HG03378 (cell line): ENCODE results near the gene CBFA2T3.

Source experiments
- ATAC-seq: cut with Tn5 transposase; IDR thresholded peaks from one replicate; pipeline ENCODE4 v1.9.1; 2021; ENCODE audit warnings: mild to moderate bottlenecking, moderate library complexity; ENCODE audit not compliant: unreplicated experiment

Gene CBFA2T3

DNA sequence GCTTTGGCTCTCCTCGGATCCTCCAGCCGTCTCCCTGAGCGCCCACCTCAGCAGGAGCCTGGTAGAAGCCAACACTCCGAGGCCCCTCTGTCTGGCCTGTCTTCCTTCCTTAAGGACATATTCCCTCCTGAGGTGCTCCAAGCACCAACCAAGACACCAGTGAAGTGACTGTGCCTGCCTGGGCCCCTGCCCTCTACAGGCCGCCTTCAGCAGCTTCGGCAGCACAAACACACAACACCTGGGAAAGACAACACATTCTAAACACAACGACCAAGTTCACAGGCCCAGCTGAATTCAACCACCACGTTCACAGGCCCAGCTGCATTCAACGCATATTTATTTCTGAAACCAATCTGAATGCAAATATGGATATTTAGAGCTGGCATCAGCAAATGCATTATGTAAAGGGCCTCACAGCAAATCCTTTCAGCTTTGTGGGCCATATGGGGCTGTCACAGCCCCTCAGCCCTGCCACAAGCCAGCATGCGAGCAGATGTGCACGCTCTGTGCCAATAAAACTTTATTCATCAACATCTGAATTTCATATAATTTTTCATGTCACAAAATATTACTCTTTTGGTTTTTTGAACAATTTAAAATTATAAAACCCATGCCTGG, 132.5 kb downstream of the CBFA2T3 start:
- no peak for ATAC-seq

DNA sequence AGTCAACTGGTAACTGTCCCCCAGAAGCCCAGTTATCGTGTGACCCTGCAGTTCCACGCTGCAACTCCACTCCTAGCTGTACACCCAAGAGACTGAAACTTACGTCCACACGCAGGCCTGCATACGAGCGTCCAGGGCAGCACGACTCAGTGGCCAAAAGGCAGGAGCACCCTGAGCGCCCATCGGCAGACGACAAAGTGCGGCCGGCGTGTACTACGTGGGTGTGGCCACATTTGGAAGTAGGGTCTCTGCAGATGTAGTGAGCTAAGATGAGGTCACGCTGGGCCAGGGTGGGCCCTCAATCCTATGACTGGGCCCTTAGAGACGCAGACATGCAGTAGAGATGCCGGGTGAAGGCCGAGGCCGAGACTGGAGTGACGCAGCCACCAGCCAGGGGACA, 133.8 kb downstream of the CBFA2T3 start:
- ATAC-seq, result no peak

DNA sequence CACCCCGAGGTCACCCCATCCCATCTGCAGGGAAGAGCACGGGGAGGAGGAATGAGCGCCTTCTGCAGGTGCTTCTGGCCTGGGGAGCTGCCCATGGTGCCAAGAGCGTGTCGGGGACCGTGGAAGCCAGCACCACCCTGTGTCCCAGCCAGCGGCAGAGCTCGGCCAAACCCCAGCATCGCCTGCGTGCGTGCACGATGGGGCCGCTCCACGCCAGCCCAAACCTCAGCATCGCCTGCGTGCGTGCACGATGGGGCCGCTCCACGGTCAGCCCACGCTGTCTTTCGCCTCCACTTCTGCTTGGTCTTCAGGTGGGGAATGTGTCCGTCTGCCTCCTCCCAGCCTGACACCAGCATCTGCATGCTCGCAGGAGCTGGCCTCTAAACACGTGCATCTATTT, 134.2 kb downstream of the CBFA2T3 start:
- ATAC-seq, result no peak

DNA sequence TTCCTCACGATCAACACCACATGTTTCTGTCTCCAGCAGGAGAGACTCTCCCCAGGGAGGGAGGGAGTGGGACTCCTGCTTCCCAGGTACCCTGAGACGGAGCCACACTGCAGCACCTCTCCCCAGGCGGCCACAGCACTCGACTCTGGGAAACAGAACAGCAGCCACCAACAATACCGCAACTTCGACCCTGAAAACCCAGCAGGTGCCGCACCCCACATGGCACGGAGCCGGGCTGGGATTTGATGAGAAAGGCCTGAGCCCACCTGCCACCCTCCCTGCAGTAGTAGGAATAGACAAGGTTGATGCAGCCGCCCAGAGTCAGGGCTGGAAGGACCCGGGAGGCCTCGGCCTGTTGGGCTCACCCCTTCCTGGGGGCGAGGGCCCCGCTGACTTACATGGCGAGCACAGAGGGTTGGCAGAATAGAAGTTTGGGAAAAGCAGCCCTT, 134.7 kb downstream of the CBFA2T3 start:
- ATAC-seq, result no peak

DNA sequence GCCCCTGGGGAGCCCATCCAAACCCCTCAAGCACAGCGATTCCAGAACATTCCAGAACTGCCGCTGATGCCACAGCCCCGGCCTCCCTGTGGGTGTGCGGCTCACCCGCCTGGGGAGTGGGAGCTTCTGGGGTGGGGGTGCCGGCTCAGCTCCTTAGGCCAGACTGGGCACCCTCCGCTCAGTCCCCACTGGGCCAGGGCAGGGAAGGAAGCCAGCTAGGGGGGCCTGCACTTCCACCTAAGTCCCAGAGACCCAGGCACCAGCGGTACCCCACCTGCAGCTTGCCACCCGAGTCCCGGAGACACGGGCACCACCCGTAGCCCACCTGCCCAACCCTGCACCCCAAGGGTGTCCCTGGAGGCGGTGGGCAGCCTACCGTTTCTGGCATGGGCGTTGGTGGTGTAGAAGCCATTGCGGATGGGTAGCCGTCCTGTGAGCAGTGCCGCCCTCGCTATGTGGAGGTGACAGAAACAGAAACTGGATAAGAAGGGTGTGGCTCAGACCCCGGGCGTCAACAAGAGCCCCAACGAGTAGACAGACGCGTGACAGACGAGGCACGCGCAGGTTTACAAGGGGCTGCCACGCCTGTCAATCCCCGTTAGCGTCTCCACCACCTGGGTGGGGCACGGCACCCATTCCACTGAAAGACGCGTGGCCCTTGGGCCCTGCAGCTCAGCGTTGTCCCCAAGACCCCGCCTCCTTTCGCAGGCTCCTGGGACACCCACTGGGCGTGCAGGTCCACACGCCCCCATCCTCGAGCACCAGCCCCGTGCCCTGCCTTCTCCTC, 135.3 kb downstream of the CBFA2T3 start:
- no peak for ATAC-seq

DNA sequence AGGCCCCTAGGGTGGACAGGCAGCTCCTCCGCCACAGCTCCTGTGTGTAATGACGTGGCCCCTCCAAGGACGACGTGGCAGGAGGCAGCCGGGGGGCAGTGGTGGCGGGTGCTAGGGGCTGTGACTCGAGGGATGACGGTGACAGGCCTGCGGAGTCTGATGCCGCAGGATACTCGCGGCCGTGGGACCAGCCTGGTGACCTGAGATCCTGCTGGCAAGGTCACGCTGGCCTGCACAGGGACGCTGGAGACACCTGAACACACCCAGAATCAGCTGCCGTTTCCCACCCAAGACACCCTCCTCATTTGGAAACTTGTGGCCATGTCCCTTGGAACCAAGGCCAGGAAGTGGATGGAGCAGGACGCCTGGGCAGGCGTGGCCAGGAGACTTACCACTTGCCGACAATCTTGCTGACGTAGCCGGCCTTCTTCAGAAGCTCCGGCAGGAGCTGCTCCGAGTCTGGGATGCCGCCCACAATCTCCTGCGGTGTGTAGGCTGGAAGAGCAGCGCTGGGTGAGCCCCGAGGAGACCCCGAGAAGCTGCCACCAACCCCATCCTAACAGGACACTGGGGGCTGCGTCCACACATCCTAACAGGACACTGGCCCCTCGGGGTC, 136.3 kb downstream of the CBFA2T3 start:
- no peak for ATAC-seq

DNA sequence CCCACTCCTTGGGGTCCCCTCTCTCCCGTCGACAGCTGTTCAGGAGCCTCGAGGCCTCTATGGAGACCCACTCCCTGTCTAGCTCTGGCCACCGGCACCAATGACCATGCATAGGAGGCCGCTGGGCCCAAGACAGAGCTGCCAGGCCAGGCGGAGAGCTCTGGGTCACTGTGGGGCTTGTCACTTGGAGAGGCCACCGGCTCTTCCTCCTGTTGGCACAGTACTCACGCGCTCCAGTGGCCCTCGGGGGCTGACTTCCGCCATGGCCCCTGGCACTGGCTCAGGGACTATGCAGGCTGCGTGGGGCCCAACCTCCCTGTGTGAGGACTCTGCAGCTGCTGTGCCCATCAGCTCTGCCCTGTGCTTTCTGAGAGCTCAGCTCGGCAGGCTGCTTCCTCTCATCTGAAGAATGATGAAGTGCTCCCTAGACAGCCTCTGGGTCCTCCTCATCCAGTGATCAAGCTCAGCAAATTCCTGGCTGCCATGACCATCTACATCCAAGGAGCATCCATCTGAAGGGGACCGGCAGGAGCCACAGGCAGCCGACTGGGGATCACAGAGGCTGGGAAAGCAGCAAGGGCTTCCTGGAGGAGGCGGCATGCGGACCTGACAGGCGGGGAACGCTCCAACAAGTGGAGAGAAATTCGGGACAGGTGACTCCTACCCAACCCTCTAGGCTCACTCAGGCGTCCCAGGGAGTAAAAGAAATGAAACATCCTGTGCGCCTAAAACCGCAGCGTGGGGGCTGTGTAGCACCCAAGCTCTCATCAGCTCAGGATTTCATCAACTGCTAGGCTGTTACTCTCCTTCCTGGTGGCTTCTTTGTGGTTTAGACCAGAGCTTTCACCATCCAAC, 137.0 kb downstream of the CBFA2T3 start:
- no peak for ATAC-seq

DNA sequence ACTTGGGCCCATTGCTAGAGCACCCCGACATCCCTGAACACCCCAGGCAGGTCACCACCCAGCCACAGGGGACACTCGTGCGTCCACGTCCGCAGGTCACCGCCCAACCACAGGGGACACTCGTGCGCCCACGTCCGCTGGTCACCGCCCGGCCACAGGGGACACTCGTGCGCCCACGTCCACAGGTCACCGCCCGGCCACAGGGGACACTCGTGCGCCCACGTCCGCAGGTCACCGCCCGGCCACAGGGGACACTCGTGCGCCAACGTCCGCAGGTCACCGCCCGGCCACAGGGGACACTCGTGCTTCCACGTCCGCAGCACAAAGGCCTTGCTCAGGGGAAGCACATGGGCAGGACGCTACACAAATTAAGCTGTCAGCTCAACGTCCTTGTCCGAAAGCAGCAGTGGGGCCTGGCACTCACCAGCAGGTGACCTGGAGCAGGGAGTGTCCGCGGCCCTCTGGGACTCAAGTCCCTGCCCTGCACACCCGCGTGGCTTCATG, 137.9 kb downstream of the CBFA2T3 start:
- ATAC-seq, result no peak

DNA sequence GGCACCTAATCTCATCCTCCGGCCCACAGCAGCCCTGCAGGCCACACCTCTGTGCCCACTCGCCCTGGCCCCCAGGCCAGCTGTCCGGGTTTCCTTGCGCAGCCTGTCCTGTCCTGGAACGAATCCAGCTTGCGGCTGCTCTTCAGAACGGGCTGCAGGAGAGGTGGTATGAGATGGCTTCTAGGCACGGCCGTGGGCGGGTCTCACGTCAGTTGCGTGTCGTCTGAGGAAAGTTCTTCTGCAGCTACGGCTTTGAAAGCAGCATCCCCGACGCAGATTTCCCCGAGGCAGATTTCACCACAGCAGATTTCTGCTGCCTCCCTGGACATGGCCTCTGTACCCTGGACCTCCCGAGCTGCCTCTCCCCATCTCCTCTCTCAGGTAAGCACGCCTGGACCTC, 138.4 kb downstream of the CBFA2T3 start:
- no peak for ATAC-seq

DNA sequence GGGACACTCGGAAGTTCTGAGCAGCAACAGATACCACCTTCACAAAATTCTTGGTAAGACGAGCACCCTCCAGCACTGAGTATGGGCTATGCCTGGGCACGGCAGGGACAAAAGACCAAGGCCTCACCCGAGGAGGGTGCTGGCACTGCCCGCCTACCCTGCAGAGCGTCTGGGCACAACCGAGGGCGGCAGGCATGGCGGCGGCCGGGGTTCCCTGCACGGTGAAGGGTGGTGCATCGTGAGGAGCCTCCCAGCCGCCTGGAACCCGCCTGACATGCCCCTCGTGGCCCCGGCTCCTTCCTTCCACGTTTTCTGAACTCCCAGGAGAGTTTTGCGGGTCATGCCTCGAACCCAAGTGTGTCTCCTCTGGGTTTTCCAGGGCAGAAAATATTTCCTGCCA, 139.2 kb downstream of the CBFA2T3 start:
- no peak for ATAC-seq

DNA sequence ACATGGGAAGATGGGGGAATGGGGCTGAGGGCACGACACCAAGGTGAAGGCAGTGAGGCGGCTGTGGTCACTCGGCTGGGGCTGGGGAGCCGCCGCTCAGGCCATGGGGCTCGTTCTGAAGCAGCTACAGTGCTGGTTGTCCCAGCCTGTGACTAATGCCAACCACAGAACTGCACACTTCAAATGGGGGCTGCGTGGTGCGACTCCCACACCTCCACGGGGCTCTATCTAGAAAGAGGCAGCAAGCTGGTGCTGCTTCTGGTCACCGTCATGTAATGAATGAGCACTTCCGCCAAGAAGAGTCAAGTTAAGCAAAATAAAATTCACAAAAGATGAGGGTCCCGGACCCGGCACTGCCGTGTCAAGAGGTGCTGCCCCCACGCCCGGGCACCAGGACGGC, 140.2 kb downstream of the CBFA2T3 start:
- ATAC-seq, result no peak

DNA sequence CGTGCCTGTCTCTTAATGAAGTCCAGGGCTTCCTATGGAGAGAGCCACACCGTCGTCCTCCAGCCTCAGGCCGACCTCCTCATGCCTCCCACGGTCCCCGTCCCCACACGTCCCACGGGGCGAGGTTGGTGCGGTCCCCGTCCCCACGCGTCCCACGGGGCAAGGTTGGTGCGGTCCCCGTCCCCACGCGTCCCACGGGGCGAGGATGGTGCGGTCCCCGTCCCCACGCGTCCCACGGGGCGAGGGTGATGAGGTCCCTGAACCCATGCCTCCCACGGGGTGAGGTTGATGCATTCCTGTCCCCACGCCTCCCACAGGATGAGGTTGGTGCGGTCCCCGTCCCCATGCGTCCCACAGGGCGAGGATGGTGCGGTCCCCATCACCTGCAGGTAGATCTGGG, 141.2 kb downstream of the CBFA2T3 start:
- no peak for ATAC-seq

DNA sequence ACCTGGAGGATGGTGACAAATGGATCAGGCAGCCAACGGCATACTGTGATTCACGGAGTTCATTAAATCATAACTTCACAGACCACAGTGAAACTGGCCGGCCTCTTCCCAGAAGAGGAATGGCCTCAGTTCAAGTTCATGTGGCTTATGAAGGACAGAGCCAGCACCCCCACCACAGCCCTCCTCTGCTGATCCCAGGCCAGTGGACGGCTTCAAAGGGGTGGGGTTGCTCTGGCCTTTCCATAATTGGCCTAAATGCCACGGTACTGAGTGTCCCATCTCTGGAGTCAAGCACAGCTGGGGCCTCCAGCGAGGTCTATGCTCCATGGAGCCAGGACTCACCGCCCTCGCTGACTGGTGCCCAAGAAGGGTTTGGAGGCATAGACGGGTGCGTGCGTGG, 141.6 kb downstream of the CBFA2T3 start:
- ATAC-seq, result no peak

DNA sequence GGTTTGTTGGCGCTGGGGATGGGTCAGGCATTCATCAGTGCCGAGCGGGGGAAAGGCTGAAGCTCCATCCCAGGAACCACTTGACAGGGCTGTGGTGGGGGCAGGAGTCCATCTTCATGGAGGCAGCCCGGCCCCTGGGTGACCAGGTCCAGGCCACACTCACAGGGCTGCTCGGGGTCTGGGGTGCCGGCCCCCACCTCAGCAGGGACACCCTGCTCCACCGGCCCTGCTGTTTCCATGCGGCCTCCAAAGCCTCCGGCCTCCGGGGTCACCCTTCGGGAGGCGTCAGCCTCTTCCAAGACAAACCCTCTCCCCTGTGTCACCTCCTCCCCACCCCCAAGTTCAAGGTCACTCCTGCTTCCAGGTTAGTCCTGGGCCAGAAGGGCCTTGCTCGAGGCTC, 142.3 kb downstream of the CBFA2T3 start:
- ATAC-seq, result no peak

DNA sequence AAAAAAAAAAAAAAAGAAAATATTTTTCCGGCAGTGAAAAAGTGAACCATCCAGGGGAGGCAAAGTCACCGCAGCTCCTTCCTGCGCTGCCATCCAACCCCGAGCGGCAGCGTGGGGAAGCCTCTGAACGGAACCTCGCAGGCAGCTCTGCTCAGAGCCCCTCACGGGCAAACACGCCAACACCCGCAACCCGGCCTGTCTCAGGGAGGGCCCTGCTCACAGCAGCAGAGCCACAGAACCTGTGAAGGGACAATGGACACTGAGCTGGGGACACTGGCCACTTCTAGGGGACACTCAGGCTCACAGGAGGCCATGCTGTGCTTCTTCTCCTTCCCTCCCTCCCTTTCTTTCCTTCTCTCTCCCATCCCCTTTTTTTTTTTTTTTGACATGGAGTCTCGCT, 143.9 kb downstream of the CBFA2T3 start:
- no peak for ATAC-seq

DNA sequence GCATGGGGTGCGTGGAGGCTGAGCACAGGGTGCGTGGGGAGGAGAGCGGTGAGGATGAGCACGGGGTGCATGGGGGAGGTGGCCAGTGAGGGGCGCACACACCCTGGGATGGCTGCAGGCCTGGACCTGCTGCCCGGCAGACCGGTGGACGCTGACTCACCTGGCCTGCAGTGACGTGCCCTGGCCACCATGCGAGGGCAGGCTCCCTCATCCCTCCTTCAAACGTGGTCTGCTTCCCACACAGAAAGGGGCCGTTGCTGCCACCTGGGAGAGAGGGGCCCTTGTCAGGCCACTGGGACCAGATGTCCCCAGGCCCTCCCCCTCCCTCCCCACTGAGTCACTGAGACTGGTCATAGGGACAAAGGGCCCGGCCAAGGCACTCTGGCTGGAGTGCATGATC, 145.2 kb downstream of the CBFA2T3 start:
- no peak for ATAC-seq

DNA sequence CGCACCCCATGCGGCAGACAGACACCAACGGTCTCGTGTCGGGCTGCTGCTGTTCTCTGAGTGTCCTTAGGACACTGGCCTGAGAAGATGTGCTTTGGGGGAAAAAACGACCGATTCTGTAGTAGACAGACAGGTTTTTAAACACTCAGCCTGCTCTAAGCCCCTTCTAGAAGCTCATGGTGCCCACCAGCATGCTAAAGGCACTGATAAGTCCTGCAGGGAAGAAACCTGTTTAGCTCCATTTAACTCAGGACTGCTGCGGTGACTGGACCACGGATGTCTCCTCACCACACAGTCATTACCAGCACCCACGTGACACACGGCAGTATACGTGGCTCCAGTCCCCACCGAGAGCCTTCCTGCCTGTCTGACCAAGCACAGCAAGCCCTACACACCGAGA, 146.2 kb downstream of the CBFA2T3 start:
- ATAC-seq, result no peak

DNA sequence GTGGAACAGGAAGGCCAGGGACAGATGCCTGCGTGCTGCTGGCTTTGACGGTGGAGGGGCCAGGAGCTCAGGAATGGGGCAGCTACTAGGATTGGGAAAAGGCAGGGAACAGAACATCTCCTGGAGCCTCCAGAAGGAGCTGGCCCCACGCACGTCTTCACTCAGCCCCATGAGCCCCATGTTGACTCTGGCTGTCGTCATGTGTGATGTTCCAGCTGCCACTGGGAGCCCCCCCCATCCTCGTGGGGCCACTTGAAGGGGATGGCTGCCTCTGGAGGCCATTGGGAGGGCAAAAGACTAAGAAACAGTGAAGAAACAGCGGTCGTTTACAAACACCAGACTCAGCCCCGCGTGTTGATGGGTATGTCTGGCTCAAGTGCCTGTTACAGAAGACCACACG, 146.7 kb downstream of the CBFA2T3 start:
- ATAC-seq, result no peak

DNA sequence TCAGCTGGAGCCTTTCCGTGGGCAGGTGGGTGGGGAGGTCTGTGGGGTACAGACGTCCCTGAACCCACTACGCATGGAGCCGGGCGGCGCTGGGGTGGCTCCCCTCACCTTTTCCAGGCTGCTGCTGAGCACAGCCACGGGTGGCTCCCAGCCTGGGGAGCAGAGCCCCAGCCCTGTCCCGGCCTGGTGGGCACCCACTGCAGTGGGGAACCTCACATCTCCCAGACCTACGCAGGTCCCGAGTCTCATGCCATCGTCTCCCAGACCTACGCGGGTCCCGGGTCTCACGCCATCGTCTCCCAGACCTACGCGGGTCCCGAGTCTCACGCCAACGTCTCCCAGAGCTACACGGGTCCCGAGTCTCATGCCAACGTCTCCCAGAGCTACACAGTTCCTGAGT, 148.3 kb downstream of the CBFA2T3 start:
- no peak for ATAC-seq

DNA sequence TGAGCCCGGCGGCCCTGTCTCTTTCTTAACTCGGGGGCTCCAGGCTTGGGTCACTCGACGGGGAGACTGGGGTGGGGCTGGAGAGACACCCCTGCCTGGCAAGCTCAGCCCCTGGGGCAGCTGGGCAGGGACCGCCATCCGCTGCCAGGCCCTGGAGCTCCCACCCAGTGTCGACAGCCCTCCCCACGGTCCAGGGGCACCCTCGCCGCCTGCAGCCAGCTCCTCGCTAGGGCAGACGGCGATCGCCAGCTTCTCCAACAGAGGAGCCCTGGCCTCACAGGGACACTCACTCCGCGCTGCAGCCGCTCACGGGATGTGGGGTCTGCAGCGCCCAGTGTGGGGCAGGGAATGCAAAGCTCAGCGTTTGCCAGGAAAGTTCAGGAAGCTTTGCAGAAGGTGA, 149.3 kb downstream of the CBFA2T3 start:
- ATAC-seq, result no peak
